ENCODE results near the gene HECW1. TPM values are rescaled to one million over a fixed set of nuclear protein-coding genes. Genes with fewer than 3 reads are reported as not detected.

HECW1 gene
- total and polyA plus RNA-seq, 2 donors (not counting 1 experiment from before 2014, with no cell fraction given), result not detected

DNA sequence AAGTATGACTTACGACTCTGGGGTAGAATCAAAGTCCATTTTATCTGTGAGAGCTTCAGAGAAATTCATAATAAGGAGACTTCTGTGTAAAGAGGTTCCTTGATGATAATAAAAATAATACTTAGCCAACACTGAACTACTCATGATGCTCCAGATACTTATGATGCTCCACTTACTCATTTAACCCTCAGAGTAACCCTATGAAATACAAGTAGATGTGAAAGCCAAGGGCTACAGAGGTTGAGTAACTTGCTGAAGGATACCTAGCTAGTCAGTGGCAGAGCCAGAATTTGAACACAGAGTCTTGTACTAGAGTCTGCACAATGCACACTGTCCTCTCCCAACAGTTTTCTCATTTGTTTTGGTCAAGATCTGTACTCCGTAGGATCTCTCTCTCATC lies 89.5 kb downstream of the HECW1 start:
- Mint-ChIP-seq H3K9me3 (ENCODE audit: insufficient read depth) (no peaks in the 10 kb centered on the region), H3K4me3 (no peak overlapping the region), H3K27me3 (peaks cover 6% of the 10 kb centered on the region), H3K27ac (no peak overlapping the region), H3K4me1 (no peaks in the 10 kb centered on the region)
- intact Hi-C loops (cut with micrococcal nuclease), result no loop called here
- H3K4me1 ChIP-seq (ENCODE audit: control insufficient read depth in 2 of 2, insufficient read depth in 2 of 2, low read length in 2 of 2), result no peaks in the 10 kb centered on the region
- DNase-seq (no peak), ATAC-seq (ENCODE audit: low read depth) (no peak)
- H2AFZ ChIP-seq (ENCODE audit: insufficient read depth, low read depth, low read length, poor library complexity, severe bottlenecking), result no peak overlapping the region
- H3K9me3 ChIP-seq (ENCODE audit: control extremely low read depth in 1 of 3, control insufficient read depth in 2 of 3, insufficient read depth in 1 of 3, low read length in 2 of 3), result peaks cover 0 to 3% (median 0%) of the 10 kb centered on the region in 3 donors
- no peaks in the 10 kb centered on the region for H3K36me3 ChIP-seq (replicated peaks in 1 of 2; ENCODE audit: control extremely low read depth in 1 of 2, control insufficient read depth in 1 of 2, extremely low read depth in 1 of 2, insufficient read depth in 2 of 2, low read length in 1 of 2)
- H3K9ac ChIP-seq (ENCODE audit: low read length), result no peak overlapping the region
- TF ChIP-seq EZH2 (IDR thresholded peaks at IDR 0.05; ENCODE audit: borderline replicate concordance, insufficient read depth, low read depth, low read length, poor library complexity, severe bottlenecking), result no peak
- TF ChIP-seq, protein P1, sequence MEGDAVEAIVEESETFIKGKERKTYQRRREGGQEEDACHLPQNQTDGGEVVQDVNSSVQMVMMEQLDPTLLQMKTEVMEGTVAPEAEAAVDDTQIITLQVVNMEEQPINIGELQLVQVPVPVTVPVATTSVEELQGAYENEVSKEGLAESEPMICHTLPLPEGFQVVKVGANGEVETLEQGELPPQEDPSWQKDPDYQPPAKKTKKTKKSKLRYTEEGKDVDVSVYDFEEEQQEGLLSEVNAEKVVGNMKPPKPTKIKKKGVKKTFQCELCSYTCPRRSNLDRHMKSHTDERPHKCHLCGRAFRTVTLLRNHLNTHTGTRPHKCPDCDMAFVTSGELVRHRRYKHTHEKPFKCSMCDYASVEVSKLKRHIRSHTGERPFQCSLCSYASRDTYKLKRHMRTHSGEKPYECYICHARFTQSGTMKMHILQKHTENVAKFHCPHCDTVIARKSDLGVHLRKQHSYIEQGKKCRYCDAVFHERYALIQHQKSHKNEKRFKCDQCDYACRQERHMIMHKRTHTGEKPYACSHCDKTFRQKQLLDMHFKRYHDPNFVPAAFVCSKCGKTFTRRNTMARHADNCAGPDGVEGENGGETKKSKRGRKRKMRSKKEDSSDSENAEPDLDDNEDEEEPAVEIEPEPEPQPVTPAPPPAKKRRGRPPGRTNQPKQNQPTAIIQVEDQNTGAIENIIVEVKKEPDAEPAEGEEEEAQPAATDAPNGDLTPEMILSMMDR (IDR thresholded peaks at IDR 0.05), result no peak
- no peaks in the 10 kb centered on the region for H4K20me1 ChIP-seq (ENCODE audit: control insufficient read depth, insufficient read depth, low read length, poor library complexity, severe bottlenecking)
- H3K27me3 ChIP-seq (replicated peaks in 1 of 4; ENCODE audit: control extremely low read depth in 1 of 4, control insufficient read depth in 3 of 4, insufficient read depth in 4 of 4, low read length in 3 of 4), result no peaks in the 10 kb centered on the region
- H3K4me3 ChIP-seq (ENCODE audit: control extremely low read depth in 1 of 5, extremely low read depth in 1 of 5, insufficient read depth in 1 of 5, low read depth in 2 of 5, low read length in 4 of 5), result no peak overlapping the region
- no CpG with 5 or more reads among the region's 2 CpGs for WGBS (ENCODE audit: insufficient coverage)
- ChIA-PET CTCF (no interaction called here), POLR2A (no interaction called here)
- no peak overlapping the region for H3K4me2 ChIP-seq (replicated peaks; ENCODE audit: low read depth, low read length, poor library complexity, severe bottlenecking)
- H3K79me2 ChIP-seq (ENCODE audit: control insufficient read depth, insufficient read depth, low read length), result no peaks in the 10 kb centered on the region
- no peak overlapping the region for H3K27ac ChIP-seq (ENCODE audit: low read length in 2 of 2)

DNA sequence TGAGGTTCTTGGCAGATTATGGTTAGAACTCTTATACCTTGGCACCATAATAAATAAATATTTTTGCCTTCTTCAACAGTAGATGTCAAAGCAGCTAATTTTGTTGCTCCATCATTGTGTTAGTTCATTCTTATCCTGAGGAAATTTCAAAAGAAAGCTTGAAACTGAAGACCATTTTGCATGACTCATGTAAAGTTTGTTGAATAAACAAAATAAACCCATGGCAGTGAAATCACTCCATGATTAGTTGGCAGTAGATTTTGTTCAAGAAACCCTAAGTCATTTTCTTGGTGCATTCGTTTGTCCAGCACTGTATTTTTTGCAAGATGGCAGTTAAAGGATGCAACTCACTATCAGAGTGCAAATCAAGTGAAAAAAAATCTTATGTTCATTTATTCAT lies 91.6 kb downstream of the HECW1 start:
- ChIA-PET POLR2A (no interaction called here), CTCF (no interaction called here)
- no peak for DNase-seq
- no peak overlapping the region for H2AFZ ChIP-seq (ENCODE audit: insufficient read depth, low read depth, low read length, poor library complexity, severe bottlenecking)
- no peak overlapping the region for H3K9ac ChIP-seq (ENCODE audit: low read length)
- H3K4me3 Mint-ChIP-seq, result no peak overlapping the region
- H3K79me2 ChIP-seq (ENCODE audit: control insufficient read depth, insufficient read depth, low read length), result no peaks in the 10 kb centered on the region
- TF ChIP-seq EZH2 (IDR thresholded peaks at IDR 0.05; ENCODE audit: borderline replicate concordance, insufficient read depth, low read depth, low read length, poor library complexity, severe bottlenecking), result no peak
- TF ChIP-seq, protein P1 (IDR thresholded peaks at IDR 0.05), result no peak
- H3K4me3 ChIP-seq (ENCODE audit: control extremely low read depth in 1 of 5, extremely low read depth in 1 of 5, insufficient read depth in 1 of 5, low read depth in 2 of 5, low read length in 4 of 5), result no peak overlapping the region
- no peak overlapping the region for H3K27ac ChIP-seq (ENCODE audit: low read length in 2 of 2)
- H3K27me3 Mint-ChIP-seq, result peaks cover 6% of the 10 kb centered on the region
- H3K4me1 ChIP-seq (ENCODE audit: control insufficient read depth in 2 of 2, insufficient read depth in 2 of 2, low read length in 2 of 2), result no peaks in the 10 kb centered on the region
- intact Hi-C loops (cut with micrococcal nuclease), result no loop called here
- no peaks in the 10 kb centered on the region for H4K20me1 ChIP-seq (ENCODE audit: control insufficient read depth, insufficient read depth, low read length, poor library complexity, severe bottlenecking)
- no peaks in the 10 kb centered on the region for H3K4me1 Mint-ChIP-seq
- H3K4me2 ChIP-seq (replicated peaks; ENCODE audit: low read depth, low read length, poor library complexity, severe bottlenecking), result no peak overlapping the region
- H3K27ac Mint-ChIP-seq, result no peak overlapping the region
- no peak for ATAC-seq (ENCODE audit: low read depth)
- no peaks in the 10 kb centered on the region for H3K36me3 ChIP-seq (replicated peaks in 1 of 2; ENCODE audit: control extremely low read depth in 1 of 2, control insufficient read depth in 1 of 2, extremely low read depth in 1 of 2, insufficient read depth in 2 of 2, low read length in 1 of 2)
- H3K9me3 ChIP-seq (ENCODE audit: control extremely low read depth in 1 of 3, control insufficient read depth in 2 of 3, insufficient read depth in 1 of 3, low read length in 2 of 3), result no peaks in the 10 kb centered on the region
- WGBS (ENCODE audit: insufficient coverage), result no CpG with 5 or more reads among the region's 1 CpG
- no peaks in the 10 kb centered on the region for H3K9me3 Mint-ChIP-seq (ENCODE audit: insufficient read depth)
- no peaks in the 10 kb centered on the region for H3K27me3 ChIP-seq (replicated peaks in 1 of 4; ENCODE audit: control extremely low read depth in 1 of 4, control insufficient read depth in 3 of 4, insufficient read depth in 4 of 4, low read length in 3 of 4)

Data from B cell (primary cell).